ENCODE results near the gene FBXL7. TPM values are rescaled to one million over a fixed set of nuclear protein-coding genes. Genes with fewer than 3 reads are reported as not detected.

The FBXL7 gene
- total and polyA plus RNA-seq, 2 of the 8 experiments (the other 6 are each of a cell fraction or from before 2014, with no cell fraction given): 17.7 to 17.8 TPM

- TF ChIP-seq GTF2F1 (IDR thresholded peaks at IDR 0.05; ENCODE audit: borderline replicate concordance, low read depth, low read length) (no peak), GABPA (IDR thresholded peaks at IDR 0.05; ENCODE audit: borderline replicate concordance, insufficient read depth, low read length) (no peak), NRF1 (IDR thresholded peaks at IDR 0.05; ENCODE audit: low read depth, low read length) (no peak)
Observed at GRCh38 chr5:15752663-15753285, 252.8 kb downstream of the FBXL7 start (continued).

Measured in H1 (cell line).